HCT116 (cell line): ENCODE measurements around the gene B4GALNT3. TPM values are rescaled to one million over a fixed set of nuclear protein-coding genes. Genes with fewer than 3 reads are reported as not detected.

Source experiments
- ATAC-seq: fragments of 200-7000 bp; cut with Tn5 transposase; 2 replicates; pipeline ENCODE4 v1.9.1; 2020; ENCODE audit warnings: mild to moderate bottlenecking, moderate library complexity
- BruUV-seq: library from RNA; stranded (reverse); fragments of 400-500 nt; replicated peaks from 2 replicates; lab custom pipeline; 2021; lab: Mats Ljungman, UMichigan
- CTCF ChIA-PET: fragments of 300-600 bp; sonication (Branson Sonifier 250); formaldehyde crosslinking; loops from one replicate; lab custom pipeline; 2021; ENCODE audit warnings: antibody characterized with exemption; lab: Charles Lee
- POLR2A ChIA-PET: fragments of 300-600, 350-600 bp; sonication (Branson Sonifier 250); formaldehyde crosslinking; loops from one replicate; lab custom pipeline; 2021; ENCODE audit warnings: antibody characterized with exemption; lab: Charles Lee
- RAD21 ChIA-PET, 2 experiments: fragments of 300-600 bp; sonication (Branson Sonifier 250); formaldehyde crosslinking; loops; one replicate each; lab custom pipeline; 2023; ENCODE audit warnings: low total read pairs in 2 of 2; ENCODE audit not compliant: uncharacterized antibody in 2 of 2, unreplicated experiment in 2 of 2, low non-redundant PET in 1 of 2; lab: Charles Lee
- DNase-seq: peaks from one replicate; pipeline ENCODE4 v3.0.0-alpha.2; 2010; ENCODE audit warnings: low read depth, low spot score
- H2AFZ ChIP-seq: fragments of 200-600 bp; shearing (Covaris generic), sonication (generic); 2 replicates; pipeline ENCODE4 v1.6.1; 2017; ENCODE audit warnings: low read depth, mixed run types, mixed read lengths, antibody characterized with exemption, low read length; ENCODE audit not compliant: poor library complexity, severe bottlenecking
- H3K27ac ChIP-seq: 2 replicates; pipeline ENCODE4 v1.5.1; 2012; ENCODE audit warnings: low read depth, low read length
- H3K27me3 ChIP-seq: fragments of 200-600 bp; sonication (generic); 2 replicates; pipeline ENCODE4 v1.6.1; 2016; ENCODE audit warnings: mixed run types, low read length, mixed read lengths; ENCODE audit not compliant: insufficient read depth
- H3K36me3 ChIP-seq, 2 experiments: fragments of 200-500 bp in 1 of 2; fragments of 200-600 bp in 1 of 2; sonication (Bioruptor generic) in 1 of 2; sonication (generic) in 1 of 2; 2 replicates each; pipeline versions ENCODE4 v1.5.1 to v1.6.1; 2014 to 2016; ENCODE audit warnings: low read length in 2 of 2, inconsistent platforms in 1 of 2, mixed read lengths in 1 of 2, mixed run types in 1 of 2; ENCODE audit not compliant: insufficient read depth in 2 of 2, control insufficient read depth in 1 of 2
- H3K4me1 ChIP-seq, 2 experiments: fragments of 200-600 bp in 1 of 2; sonication (generic) in 1 of 2; 2 replicates each; pipeline versions ENCODE4 v1.5.1 to v1.6.1; 2012 to 2017; ENCODE audit warnings: low read length in 2 of 2, inconsistent platforms in 1 of 2, mild to moderate bottlenecking in 1 of 2, mixed read lengths in 1 of 2, mixed run types in 1 of 2, moderate library complexity in 1 of 2; ENCODE audit not compliant: insufficient read depth in 2 of 2, control insufficient read depth in 1 of 2
- H3K4me2 ChIP-seq: fragments of 200-600 bp; sonication (generic); 2 replicates; pipeline ENCODE4 v1.6.1; 2017; ENCODE audit warnings: mixed run types, low read length, mixed read lengths
- H3K4me3 ChIP-seq, 2 experiments: fragments of 200-600 bp in 1 of 2; sonication (generic) in 1 of 2; replicated peaks in 1 of 2; 2 replicates each; pipeline ENCODE4 v1.5.1; 2011 to 2016; ENCODE audit warnings: low read length in 2 of 2, control low read depth in 1 of 2, low read depth in 1 of 2, mild to moderate bottlenecking in 1 of 2, mixed read lengths in 1 of 2, mixed run types in 1 of 2
- H3K79me2 ChIP-seq: fragments of 200-600 bp; sonication (generic); 2 replicates; pipeline ENCODE4 v1.6.1; 2017; ENCODE audit warnings: mild to moderate bottlenecking, mixed run types, low read length, moderate library complexity, mixed read lengths; ENCODE audit not compliant: insufficient read depth
- H3K9ac ChIP-seq: fragments of 200-600 bp; sonication (generic); 2 replicates; pipeline ENCODE4 v1.6.1; 2016; ENCODE audit warnings: low read length, mixed read lengths
- H3K9me2 ChIP-seq: fragments of 200-600 bp; sonication (generic), shearing (Covaris generic); 2 replicates; pipeline ENCODE4 v1.6.1; 2017; ENCODE audit warnings: mixed run types, mild to moderate bottlenecking, moderate library complexity; ENCODE audit not compliant: insufficient read depth
- H3K9me3 ChIP-seq, 2 experiments: fragments of 200-500 bp in 1 of 2; fragments of 200-600 bp in 1 of 2; sonication (Bioruptor generic) in 1 of 2; sonication (generic) in 1 of 2; 2 replicates each; pipeline ENCODE4 v1.6.1; 2014 to 2017; ENCODE audit warnings: low read length in 2 of 2, mixed read lengths in 2 of 2, inconsistent platforms in 1 of 2, low read depth in 1 of 2, mild to moderate bottlenecking in 1 of 2, mixed run types in 1 of 2, moderate library complexity in 1 of 2; ENCODE audit not compliant: control insufficient read depth in 1 of 2, insufficient read depth in 1 of 2
- H4K20me1 ChIP-seq: fragments of 200-600 bp; sonication (generic), shearing (Covaris generic); 2 replicates; pipeline ENCODE4 v1.6.1; 2017; ENCODE audit warnings: mixed run types, mild to moderate bottlenecking, moderate library complexity; ENCODE audit not compliant: insufficient read depth
- CBX3 ChIP-seq: IDR thresholded peaks from 2 replicates; pipeline ENCODE4 v1.6.1; 2012; ENCODE audit warnings: low read depth
- CTCF ChIP-seq, 3 experiments: fragments of 200-600 bp in 1 of 3; sonication (generic) in 1 of 3; IDR thresholded peaks in 2 of 3; conservative IDR thresholded peaks in 1 of 3; 2 replicates each; pipeline ENCODE4 v1.5.1; 2012 to 2017; ENCODE audit warnings: low read depth in 2 of 3, low read length in 2 of 3, antibody characterized with exemption in 1 of 3, borderline replicate concordance in 1 of 3, control low read depth in 1 of 3, mild to moderate bottlenecking in 1 of 3, mixed read lengths in 1 of 3, mixed run types in 1 of 3, moderate library complexity in 1 of 3; ENCODE audit not compliant: insufficient read depth in 1 of 3
- ELF1 ChIP-seq: IDR thresholded peaks from 2 replicates; pipeline ENCODE4 v1.6.1; 2012; ENCODE audit warnings: low read depth, borderline replicate concordance
- EZH2 ChIP-seq: fragments of 200-600 bp; sonication (generic); IDR thresholded peaks from 2 replicates; pipeline ENCODE4 v1.6.1; 2017; ENCODE audit warnings: antibody characterized with exemption, mixed run types
- FOSL1 ChIP-seq: IDR thresholded peaks from 2 replicates; pipeline ENCODE4 v1.6.1; 2012; ENCODE audit warnings: low read depth
- MAX ChIP-seq: IDR thresholded peaks from 2 replicates; pipeline ENCODE4 v1.6.1; 2012
- POLR2A ChIP-seq: IDR thresholded peaks from 2 replicates; pipeline ENCODE4 v1.7.0; 2011; ENCODE audit warnings: borderline replicate concordance; ENCODE audit not compliant: insufficient read depth, insufficient read length; ENCODE audit errors: extremely low read depth
- POLR2AphosphoS5 ChIP-seq: IDR thresholded peaks from 2 replicates; pipeline ENCODE4 v1.6.1; 2011; ENCODE audit warnings: mild to moderate bottlenecking, low read depth, low read length, moderate library complexity
- REST ChIP-seq: IDR thresholded peaks from 2 replicates; pipeline ENCODE4 v1.6.1; 2012; ENCODE audit warnings: low read depth
- SIN3A ChIP-seq: IDR thresholded peaks from 2 replicates; pipeline ENCODE4 v1.6.1; 2012; ENCODE audit warnings: low read depth
- ZFX ChIP-seq: fragments of 450-650 bp; IDR thresholded peaks from 2 replicates; pipeline ENCODE4 v1.6.1; 2017
- ZNF274 ChIP-seq: fragments of 200-500 bp; sonication (Bioruptor generic); IDR thresholded peaks from 2 replicates; pipeline ENCODE4 v1.6.1; 2014; ENCODE audit warnings: mild to moderate bottlenecking, low read depth, low read length, inconsistent platforms
- intact Hi-C: fragments of 100-400 bp; cut with micrococcal nuclease; formaldehyde crosslinking; loops from 2 replicates; pipeline ENCODE4 v1.10.0; 2022
- total RNA-seq: library from RNA; stranded (reverse); gene quantifications from one replicate; pipeline ENCODE4 v1.2.1, GENCODE V29; 2021; ENCODE audit not compliant: unreplicated experiment

B4GALNT3 gene
- total RNA-seq, 1 experiment from 2014 or later, result 18.2 TPM

GRCh38 chr12:553216-554000 is 93.7 kb downstream of the B4GALNT3 start:
- no peaks in the 10 kb centered on the region for H3K79me2 ChIP-seq
- no peaks in the 10 kb centered on the region for H3K27me3 ChIP-seq
- H3K36me3 ChIP-seq, result no peaks in the 10 kb centered on the region
- BruUV-seq, result no TSS peak
- no peak overlapping the region for H3K4me3 ChIP-seq
- RAD21 ChIA-PET, result no interaction called here
- TF ChIP-seq FOSL1, result no peak
- TF ChIP-seq MAX, result no peak
- TF ChIP-seq, all 23 proteins: peak for 0
- H3K27ac ChIP-seq, result no peak overlapping the region
- no peaks in the 10 kb centered on the region for H3K9me2 ChIP-seq
- no peaks in the 10 kb centered on the region for H3K9me3 ChIP-seq
- no peaks in the 10 kb centered on the region for H4K20me1 ChIP-seq
- CTCF ChIA-PET, result no interaction called here
- no peak overlapping the region for H3K9ac ChIP-seq
- intact Hi-C loops, result no loop called here
- no peaks in the 10 kb centered on the region for H3K4me1 ChIP-seq
- ATAC-seq (no peak), DNase-seq (no peak)
- H2AFZ ChIP-seq, result no peak overlapping the region
- H3K4me2 ChIP-seq, result no peak overlapping the region
- POLR2A ChIA-PET, result no interaction called here

- ChIA-PET CTCF (no interaction called here), POLR2A (no interaction called here), RAD21 (no interaction called here)
- Histone ChIP-seq H2AFZ (no peak overlapping the region), H3K27me3 (no peaks in the 10 kb centered on the region), H3K9me3 (no peaks in the 10 kb centered on the region), H3K79me2 (no peaks in the 10 kb centered on the region), H3K36me3 (no peaks in the 10 kb centered on the region), H3K4me3 (no peak overlapping the region), H3K9ac (no peak overlapping the region), H3K4me1 (no peaks in the 10 kb centered on the region), H3K4me2 (no peak overlapping the region), H3K27ac (no peak overlapping the region), H4K20me1 (no peaks in the 10 kb centered on the region), H3K9me2 (no peaks in the 10 kb centered on the region)
- no peak for DNase-seq
- intact Hi-C loops, result no loop called here
- BruUV-seq, result no TSS peak
- no peak for TF ChIP-seq ZNF274
- no peak for TF ChIP-seq ELF1
- no peak for TF ChIP-seq MAX
- TF ChIP-seq SIN3A, result no peak
- TF ChIP-seq ZFX, result no peak
- TF ChIP-seq EZH2, result no peak
- no peak for TF ChIP-seq CTCF (IDR thresholded peaks at IDR 0.05 in 2 of 3, conservative IDR thresholded peaks at IDR 0.05 in 1 of 3; ENCODE audit: borderline replicate concordance in 1 of 3, insufficient read depth in 1 of 3, low read depth in 2 of 3, low read length in 2 of 3)
- no peak for TF ChIP-seq CBX3
- TF ChIP-seq POLR2AphosphoS5, result no peak
- no peak for TF ChIP-seq POLR2A
- no peak for TF ChIP-seq REST
- no peak for ATAC-seq
Measured at GRCh38 chr12:554001-554285, 94.2 kb downstream of the B4GALNT3 start.
